HepG2 (cell line): ENCODE data around the gene USH2A. TPM values are rescaled to one million over a fixed set of nuclear protein-coding genes. Genes with fewer than 3 reads are reported as not detected.

Source experiments
- ATAC-seq: fragments of 200-7000 bp; cut with Tn5 transposase; 3 replicates; pipeline ENCODE4 v1.9.1; 2020; ENCODE audit warnings: mild to moderate bottlenecking, moderate library complexity
- BruUV-seq: library from RNA; stranded (reverse); fragments of 400-500 nt; replicated peaks from 2 replicates; lab custom pipeline; 2021; lab: Mats Ljungman, UMichigan
- CTCF ChIA-PET: fragments of 300-600 bp; formaldehyde crosslinking; extraction: SDS; loops from one replicate; lab custom pipeline; 2021; ENCODE audit warnings: low total read pairs, inconsistent platforms, low intra/inter-chr PET ratio; lab: Yijun Ruan, JAX
- POLR2A ChIA-PET: fragments of 350-600 bp; sonication (Branson Sonifier 250); formaldehyde crosslinking; loops from one replicate; lab custom pipeline; 2020; ENCODE audit warnings: antibody characterized with exemption, inconsistent platforms; lab: Yijun Ruan, JAX
- DNase-seq: peaks from one replicate; pipeline ENCODE4 v3.0.0-alpha.2; 2015; ENCODE audit warnings: low spot score
- FAIRE-seq: peaks from 3 replicates; lab custom pipeline; 2011; peaks lifted over from hg19 to GRCh38; lab: Jason Lieb, UNC
- H2AFZ ChIP-seq: one replicate; pipeline ENCODE4 v1.6.1; 2011; ENCODE audit warnings: low read length, inconsistent platforms
- H3K27ac ChIP-seq: fragments of 300-600 bp; 3 replicates; pipeline ENCODE4 v1.8.0; 2011; ENCODE audit warnings: mixed run types, mild to moderate bottlenecking, mixed read lengths, low read length, inconsistent platforms; ENCODE audit not compliant: insufficient read depth; ENCODE audit errors: extremely low read length
- H3K27me3 ChIP-seq, 2 experiments: fragments of 200-600 bp in 1 of 2; 2 replicates in 1 of 2; 3 replicates in 1 of 2; pipeline versions ENCODE4 v1.6.0 to v1.8.0; 2011; ENCODE audit warnings: low read length in 2 of 2, mild to moderate bottlenecking in 2 of 2, moderate library complexity in 2 of 2, inconsistent platforms in 1 of 2; ENCODE audit not compliant: insufficient read depth in 2 of 2, control insufficient read depth in 1 of 2
- H3K36me3 ChIP-seq, 2 experiments: fragments of 200-600 bp in 1 of 2; replicated peaks in 1 of 2; 2 replicates in 1 of 2; 3 replicates in 1 of 2; pipeline versions ENCODE4 v1.5.1 to v1.8.0; 2011; ENCODE audit warnings: low read length in 2 of 2, inconsistent platforms in 1 of 2; ENCODE audit not compliant: insufficient read depth in 2 of 2, control insufficient read depth in 1 of 2
- H3K4me1 ChIP-seq: 2 replicates; pipeline ENCODE4 v1.5.1; 2012; ENCODE audit warnings: low read length, inconsistent platforms; ENCODE audit not compliant: insufficient read depth
- H3K4me2 ChIP-seq: 2 replicates; pipeline ENCODE4 v1.6.0; 2011; ENCODE audit warnings: low read depth, low read length, inconsistent platforms
- H3K4me3 ChIP-seq, 3 experiments: fragments of 200-600 bp in 1 of 3; sonication (generic), shearing (Covaris generic) in 1 of 3; replicated peaks in 1 of 3; 2 replicates each; pipeline ENCODE4 v1.5.1; 2011 to 2016; ENCODE audit warnings: low read length in 3 of 3, inconsistent platforms in 2 of 3, low read depth in 2 of 3, mild to moderate bottlenecking in 2 of 3, control low read depth in 1 of 3, mixed read lengths in 1 of 3; ENCODE audit not compliant: insufficient read depth in 1 of 3
- H3K79me2 ChIP-seq: one replicate; pipeline ENCODE4 v1.6.1; 2011; ENCODE audit warnings: low read length, inconsistent platforms; ENCODE audit not compliant: insufficient read depth
- H3K9ac ChIP-seq: 2 replicates; pipeline ENCODE4 v1.6.0; 2011; ENCODE audit warnings: mild to moderate bottlenecking, low read depth, low read length, inconsistent platforms; ENCODE audit not compliant: insufficient read depth
- H3K9me3 ChIP-seq: 2 replicates; pipeline ENCODE4 v1.5.1; 2012; ENCODE audit warnings: mild to moderate bottlenecking, low read length
- H4K20me1 ChIP-seq: 2 replicates; pipeline ENCODE4 v1.6.0; 2011; ENCODE audit warnings: inconsistent platforms, mild to moderate bottlenecking, low read length, moderate library complexity; ENCODE audit not compliant: insufficient read depth
- ARNT ChIP-seq: fragments of 450-650 bp; IDR thresholded peaks from 2 replicates; pipeline ENCODE4 v1.6.1; 2017
- FOXK1 ChIP-seq: sonication (generic); formaldehyde crosslinking; IDR thresholded peaks from 2 replicates; pipeline ENCODE4 v1.4.0; 2020; ENCODE audit warnings: low read depth, missing genetic modification reagents, borderline replicate concordance
- NCOA2 ChIP-seq: sonication (generic); formaldehyde crosslinking; IDR thresholded peaks from 2 replicates; pipeline ENCODE4 v1.8.0; 2022; ENCODE audit warnings: inconsistent platforms
- NFYB ChIP-seq: sonication (generic); formaldehyde crosslinking; IDR thresholded peaks from 2 replicates; pipeline ENCODE4 v1.4.0; 2020; ENCODE audit warnings: missing genetic modification reagents
- PAF1 ChIP-seq: IDR thresholded peaks from 2 replicates; pipeline ENCODE4 v1.6.1; 2016; ENCODE audit warnings: missing genetic modification reagents, missing compliant biosample characterization
- PAWR ChIP-seq: sonication (generic); formaldehyde crosslinking; IDR thresholded peaks from 2 replicates; pipeline ENCODE4 v1.4.0; 2020; ENCODE audit warnings: missing genetic modification reagents, mild to moderate bottlenecking, borderline replicate concordance
- RARG ChIP-seq: sonication (generic); formaldehyde crosslinking; IDR thresholded peaks from 2 replicates; pipeline ENCODE4 v1.4.0; 2020; ENCODE audit warnings: low read depth, mild to moderate bottlenecking, missing genetic modification reagents
- SIN3B ChIP-seq: fragments of 150-350 bp; IDR thresholded peaks from 2 replicates; pipeline ENCODE4 v1.6.1; 2014; ENCODE audit warnings: low read length
- SOX6 ChIP-seq, 2 experiments: fragments of 450-650 bp in 1 of 2; sonication (generic) in 1 of 2; formaldehyde crosslinking in 1 of 2; IDR thresholded peaks; 2 replicates each; pipeline versions ENCODE4 v1.4.0 to v1.6.1; 2017 to 2020; ENCODE audit warnings: antibody characterized with exemption in 1 of 2, mild to moderate bottlenecking in 1 of 2, missing genetic modification reagents in 1 of 2
- ZNF235 ChIP-seq: sonication (generic); formaldehyde crosslinking; IDR thresholded peaks from 2 replicates; pipeline ENCODE4 v1.8.1; 2023; ENCODE audit warnings: mild to moderate bottlenecking, missing genetic modification reagents, borderline replicate concordance
- ZNF550 ChIP-seq: sonication (generic); formaldehyde crosslinking; IDR thresholded peaks from 2 replicates; pipeline ENCODE4 v1.4.0; 2020; ENCODE audit warnings: mild to moderate bottlenecking, missing genetic modification reagents, borderline replicate concordance
- WGBS: methylation state at CpG from one replicate; pipeline ENCODE4 v1.1.6; 2017; ENCODE audit warnings: low lambda C conversion rate; 5-methylcytosine and 5-hydroxymethylcytosine counted together
- in situ Hi-C: cut with HindIII; loops from 2 replicates; pipeline ENCODE4 v1.10.0; 2017; ENCODE audit warnings: low pct_unique_long_range_greater_than_20kb; ENCODE audit not compliant: extremely low pct_ligation_motif_present
- intact Hi-C: fragments of 100-400 bp; cut with micrococcal nuclease; formaldehyde crosslinking; loops from one replicate; pipeline ENCODE4 v1.10.0; 2022; ENCODE audit not compliant: unreplicated experiment
- polyA plus RNA-seq, 8 experiments: library from polyadenylated mRNA; depleted of rRNA in 3 of 8; stranded (reverse) in 7 of 8; unstranded in 1 of 8; fragments of >200 nt; fragmentation: Illumina TruSeq in 4 of 8; extraction: Trizol in 4 of 8; gene quantifications; 2 replicates each; pipeline versions ENCODE4 v1.2.1 to v1.2.3, GENCODE V29; 2011 to 2016; ENCODE audit warnings: low read depth in 4 of 8, missing spikeins in 1 of 8, mixed read lengths in 1 of 8; ENCODE audit not compliant: insufficient read depth in 1 of 8
- total RNA-seq, 5 experiments: library from RNA; depleted of rRNA; stranded (reverse); fragments of >200 nt; fragmentation: Illumina TruSeq; extraction: Trizol; gene quantifications; 2 replicates each; pipeline ENCODE4 v1.2.3, GENCODE V29; 2016; ENCODE audit warnings: low read depth in 1 of 5
- TF ChIP-seq, protein P1 (sequence below): sonication (generic); formaldehyde crosslinking; IDR thresholded peaks from 2 replicates; pipeline ENCODE4 v1.4.0; 2020; ENCODE audit warnings: missing genetic modification reagents
- TF ChIP-seq, protein P2 (sequence below): fragments of 450-650 bp; IDR thresholded peaks from 2 replicates; pipeline ENCODE4 v1.6.1; 2017; ENCODE audit warnings: mild to moderate bottlenecking
- TF ChIP-seq, protein P3 (sequence below): sonication (generic); formaldehyde crosslinking; IDR thresholded peaks from 2 replicates; pipeline ENCODE4 v1.4.0; 2020; ENCODE audit warnings: missing genetic modification reagents

Gene USH2A
- total and polyA plus RNA-seq, 2 of the 13 experiments (the other 11 are each of a cell fraction or from before 2014, with no cell fraction given): 0.02 TPM; not detected in 1

DNA sequence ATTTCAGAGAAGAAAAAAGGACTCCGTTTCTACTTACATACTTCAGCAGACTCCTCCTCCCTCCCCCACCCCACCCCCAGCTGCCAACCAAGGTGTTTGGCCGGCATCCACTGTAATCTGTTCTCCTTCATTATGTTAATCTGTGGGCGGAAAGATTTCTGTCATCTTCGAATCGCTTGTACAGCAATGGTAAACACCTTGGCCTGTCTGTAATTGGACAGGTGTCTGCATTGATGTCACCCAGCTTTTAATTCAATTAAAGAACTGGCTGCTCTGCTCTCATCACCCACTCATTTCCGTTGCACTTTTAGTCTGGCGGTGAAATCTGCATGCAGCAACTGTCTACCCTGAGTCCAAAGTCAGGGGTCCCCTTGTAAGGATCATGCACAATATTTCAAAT lies 368.6 kb downstream of the USH2A start:
- TF ChIP-seq ARNT: no peak
- no peak for TF ChIP-seq SOX6 (IDR thresholded peaks at IDR 0.05)
- TF ChIP-seq SOX6 (CRISPR knock-in tag; IDR thresholded peaks at IDR 0.05): no peak
- no peak for TF ChIP-seq PAF1
- no peak for TF ChIP-seq NCOA2 (CRISPR knock-in tag)
- TF ChIP-seq RARG: no peak
- DNase-seq (no peak), ATAC-seq (no peak), FAIRE-seq (no peak)
- no TSS peak for BruUV-seq
- Histone ChIP-seq H3K27me3 (no peaks in the 10 kb centered on the region), H3K36me3 (no peaks in the 10 kb centered on the region), H3K4me1 (no peaks in the 10 kb centered on the region), H3K9ac (no peak overlapping the region), H3K79me2 (no peaks in the 10 kb centered on the region), H3K27ac (no peak overlapping the region), H3K4me3 (no peak overlapping the region), H3K4me2 (no peak overlapping the region), H4K20me1 (no peaks in the 10 kb centered on the region), H3K9me3 (no peaks in the 10 kb centered on the region), H2AFZ (no peak overlapping the region)
- WGBS: 6% methylated on average over 7 of the region's 7 CpGs
- in situ Hi-C loops: no loop called here
- intact Hi-C loops: no loop called here
- POLR2A ChIA-PET: no interaction called here
- CTCF ChIA-PET: no interaction called here

DNA sequence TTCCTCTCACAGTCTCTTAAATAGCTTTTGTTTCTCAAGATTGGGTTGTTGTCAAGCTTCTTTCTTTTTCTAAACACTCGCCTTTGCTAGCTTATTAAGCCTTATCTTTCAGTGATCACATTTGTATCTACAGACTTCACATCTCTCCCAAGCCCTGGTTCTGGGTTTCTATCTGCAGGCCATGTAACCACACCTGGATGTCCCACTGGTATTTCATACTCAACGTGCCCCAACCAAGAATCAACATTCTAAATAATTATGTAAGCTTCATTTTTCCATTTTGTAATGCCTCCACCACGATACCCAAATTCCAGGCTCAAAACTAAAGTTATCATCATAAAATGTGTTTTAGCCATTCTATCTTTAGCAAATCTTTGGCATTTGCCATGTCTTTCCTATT lies 372.2 kb downstream of the USH2A start:
- POLR2A ChIA-PET: no interaction called here
- no peak overlapping the region for H2AFZ ChIP-seq
- H3K4me2 ChIP-seq: no peak overlapping the region
- no peaks in the 10 kb centered on the region for H3K36me3 ChIP-seq
- H3K9ac ChIP-seq: no peak overlapping the region
- no peak overlapping the region for H3K4me3 ChIP-seq
- no peak overlapping the region for H3K27ac ChIP-seq
- H4K20me1 ChIP-seq: no peaks in the 10 kb centered on the region
- no peak for FAIRE-seq
- ATAC-seq: no peak
- no peaks in the 10 kb centered on the region for H3K4me1 ChIP-seq
- 14% methylated on average over 3 of the region's 3 CpGs for WGBS
- DNase-seq: no peak
- BruUV-seq: no TSS peak
- intact Hi-C loops (no loop called here), in situ Hi-C loops (no loop called here)
- no peaks in the 10 kb centered on the region for H3K79me2 ChIP-seq
- H3K27me3 ChIP-seq: no peaks in the 10 kb centered on the region
- CTCF ChIA-PET: no interaction called here
- no peaks in the 10 kb centered on the region for H3K9me3 ChIP-seq
- no peak for TF ChIP-seq ZNF550
- no peak for TF ChIP-seq NFYB
- no peak for TF ChIP-seq ZNF235 (CRISPR knock-in tag)
- no peak for TF ChIP-seq FOXK1
- TF ChIP-seq, protein P1, sequence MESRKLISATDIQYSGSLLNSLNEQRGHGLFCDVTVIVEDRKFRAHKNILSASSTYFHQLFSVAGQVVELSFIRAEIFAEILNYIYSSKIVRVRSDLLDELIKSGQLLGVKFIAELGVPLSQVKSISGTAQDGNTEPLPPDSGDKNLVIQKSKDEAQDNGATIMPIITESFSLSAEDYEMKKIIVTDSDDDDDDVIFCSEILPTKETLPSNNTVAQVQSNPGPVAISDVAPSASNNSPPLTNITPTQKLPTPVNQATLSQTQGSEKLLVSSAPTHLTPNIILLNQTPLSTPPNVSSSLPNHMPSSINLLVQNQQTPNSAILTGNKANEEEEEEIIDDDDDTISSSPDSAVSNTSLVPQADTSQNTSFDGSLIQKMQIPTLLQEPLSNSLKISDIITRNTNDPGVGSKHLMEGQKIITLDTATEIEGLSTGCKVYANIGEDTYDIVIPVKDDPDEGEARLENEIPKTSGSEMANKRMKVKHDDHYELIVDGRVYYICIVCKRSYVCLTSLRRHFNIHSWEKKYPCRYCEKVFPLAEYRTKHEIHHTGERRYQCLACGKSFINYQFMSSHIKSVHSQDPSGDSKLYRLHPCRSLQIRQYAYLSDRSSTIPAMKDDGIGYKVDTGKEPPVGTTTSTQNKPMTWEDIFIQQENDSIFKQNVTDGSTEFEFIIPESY (CRISPR knock-in tag): no peak
- TF ChIP-seq, protein P2, sequence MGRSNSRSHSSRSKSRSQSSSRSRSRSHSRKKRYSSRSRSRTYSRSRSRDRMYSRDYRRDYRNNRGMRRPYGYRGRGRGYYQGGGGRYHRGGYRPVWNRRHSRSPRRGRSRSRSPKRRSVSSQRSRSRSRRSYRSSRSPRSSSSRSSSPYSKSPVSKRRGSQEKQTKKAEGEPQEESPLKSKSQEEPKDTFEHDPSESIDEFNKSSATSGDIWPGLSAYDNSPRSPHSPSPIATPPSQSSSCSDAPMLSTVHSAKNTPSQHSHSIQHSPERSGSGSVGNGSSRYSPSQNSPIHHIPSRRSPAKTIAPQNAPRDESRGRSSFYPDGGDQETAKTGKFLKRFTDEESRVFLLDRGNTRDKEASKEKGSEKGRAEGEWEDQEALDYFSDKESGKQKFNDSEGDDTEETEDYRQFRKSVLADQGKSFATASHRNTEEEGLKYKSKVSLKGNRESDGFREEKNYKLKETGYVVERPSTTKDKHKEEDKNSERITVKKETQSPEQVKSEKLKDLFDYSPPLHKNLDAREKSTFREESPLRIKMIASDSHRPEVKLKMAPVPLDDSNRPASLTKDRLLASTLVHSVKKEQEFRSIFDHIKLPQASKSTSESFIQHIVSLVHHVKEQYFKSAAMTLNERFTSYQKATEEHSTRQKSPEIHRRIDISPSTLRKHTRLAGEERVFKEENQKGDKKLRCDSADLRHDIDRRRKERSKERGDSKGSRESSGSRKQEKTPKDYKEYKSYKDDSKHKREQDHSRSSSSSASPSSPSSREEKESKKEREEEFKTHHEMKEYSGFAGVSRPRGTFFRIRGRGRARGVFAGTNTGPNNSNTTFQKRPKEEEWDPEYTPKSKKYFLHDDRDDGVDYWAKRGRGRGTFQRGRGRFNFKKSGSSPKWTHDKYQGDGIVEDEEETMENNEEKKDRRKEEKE: no peak
- no peak for TF ChIP-seq PAWR
- no peak for TF ChIP-seq SIN3B
- TF ChIP-seq, protein P3, sequence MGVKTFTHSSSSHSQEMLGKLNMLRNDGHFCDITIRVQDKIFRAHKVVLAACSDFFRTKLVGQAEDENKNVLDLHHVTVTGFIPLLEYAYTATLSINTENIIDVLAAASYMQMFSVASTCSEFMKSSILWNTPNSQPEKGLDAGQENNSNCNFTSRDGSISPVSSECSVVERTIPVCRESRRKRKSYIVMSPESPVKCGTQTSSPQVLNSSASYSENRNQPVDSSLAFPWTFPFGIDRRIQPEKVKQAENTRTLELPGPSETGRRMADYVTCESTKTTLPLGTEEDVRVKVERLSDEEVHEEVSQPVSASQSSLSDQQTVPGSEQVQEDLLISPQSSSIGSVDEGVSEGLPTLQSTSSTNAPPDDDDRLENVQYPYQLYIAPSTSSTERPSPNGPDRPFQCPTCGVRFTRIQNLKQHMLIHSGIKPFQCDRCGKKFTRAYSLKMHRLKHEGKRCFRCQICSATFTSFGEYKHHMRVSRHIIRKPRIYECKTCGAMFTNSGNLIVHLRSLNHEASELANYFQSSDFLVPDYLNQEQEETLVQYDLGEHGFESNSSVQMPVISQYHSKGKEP (CRISPR knock-in tag): no peak
